Measurements from ENCODE around the gene GTPBP6. TPM values are rescaled to one million over a fixed set of nuclear protein-coding genes. Genes with fewer than 3 reads are reported as not detected.
A peak's percentile ranks its signal among the peaks of the same experiment; 100 is the strongest.

The GTPBP6 gene
- total RNA-seq, 3 donors from 2014 or later (not counting 1 experiment from before 2014, with no cell fraction given) = 46.9 to 62.8 (median 49.8) TPM

- Mint-ChIP-seq H3K36me3 (no peaks in the 10 kb centered on the region), H3K27ac (no peak overlapping the region), H3K9me3 (no peaks in the 10 kb centered on the region), H3K4me1 (no peaks in the 10 kb centered on the region), H3K27me3 (ENCODE audit: low read depth in 2 of 2) (no peaks in the 10 kb centered on the region), H3K4me3 (no peak overlapping the region)
- ATAC-seq (no peak), DNase-seq (peak in 1 of 2 donors; percentile 10)
- 97% methylated on average over 47 of the region's 47 CpGs for WGBS (ENCODE audit: insufficient coverage)
- intact Hi-C loops (cut with micrococcal nuclease) = no loop called here
- TF ChIP-seq CTCF (IDR thresholded peaks at IDR 0.05) = no peak
- Histone ChIP-seq H3K9me3 (ENCODE audit: control insufficient read depth, insufficient read depth, low read length) (no peaks in the 10 kb centered on the region), H3K4me3 (ENCODE audit: low read length) (no peak overlapping the region), H3K27me3 (ENCODE audit: control insufficient read depth, insufficient read depth, low read length) (peaks cover 14% of the 10 kb centered on the region), H3K4me1 (ENCODE audit: control insufficient read depth, insufficient read depth, low read length) (peaks cover 16% of the 10 kb centered on the region), H3K36me3 (ENCODE audit: control insufficient read depth, insufficient read depth, low read length) (peaks cover 3% of the 10 kb centered on the region), H3K27ac (ENCODE audit: low read length) (no peak overlapping the region)
Observed at GRCh38 chrX:334971-335757, 16.6 kb upstream of the GTPBP6 start.

DNA sequence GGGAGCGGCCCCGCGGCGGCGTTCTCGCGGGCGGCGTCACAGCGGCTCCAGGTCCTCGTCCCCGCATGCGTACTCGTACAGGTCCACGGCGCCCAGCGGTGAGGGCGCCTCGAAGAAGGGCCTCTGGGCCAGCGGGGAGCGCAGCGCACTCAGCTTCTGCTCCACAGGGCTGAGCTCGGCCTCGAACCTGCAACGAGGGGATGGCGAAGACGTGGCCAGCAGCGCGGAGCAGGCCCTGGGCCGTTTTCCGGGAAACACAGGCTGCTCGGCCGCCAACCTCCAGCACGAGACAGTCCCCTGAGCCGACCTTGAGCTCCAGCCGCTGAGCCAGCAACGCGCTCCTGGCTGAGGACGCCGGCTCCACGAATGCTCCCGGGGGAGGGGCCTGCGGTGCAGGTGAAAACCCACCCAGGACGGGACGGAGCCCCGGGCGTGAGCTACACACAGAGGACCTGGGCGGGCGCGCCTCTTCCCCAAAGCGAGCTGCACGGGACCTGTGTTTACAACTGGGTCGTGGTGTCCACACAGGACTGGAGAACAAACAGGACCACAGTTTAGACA lies 15.8 kb upstream of the GTPBP6 start:
- H3K4me1 Mint-ChIP-seq = no peaks in the 10 kb centered on the region
- no peak for TF ChIP-seq CTCF (IDR thresholded peaks at IDR 0.05)
- no peak for ATAC-seq
- no peaks in the 10 kb centered on the region for H3K9me3 Mint-ChIP-seq
- no peak for DNase-seq
- no peaks in the 10 kb centered on the region for H3K27me3 Mint-ChIP-seq (ENCODE audit: low read depth in 2 of 2)
- WGBS (ENCODE audit: insufficient coverage) = 97% methylated on average over 53 of the region's 53 CpGs
- H3K9me3 ChIP-seq (ENCODE audit: control insufficient read depth, insufficient read depth, low read length) = no peaks in the 10 kb centered on the region
- no peaks in the 10 kb centered on the region for H3K36me3 Mint-ChIP-seq
- peaks cover 3% of the 10 kb centered on the region for H3K36me3 ChIP-seq (ENCODE audit: control insufficient read depth, insufficient read depth, low read length)
- H3K4me3 ChIP-seq (ENCODE audit: low read length) = no peak overlapping the region
- no peak overlapping the region for H3K4me3 Mint-ChIP-seq
- H3K27ac ChIP-seq (ENCODE audit: low read length) = no peak overlapping the region
- no peak overlapping the region for H3K27ac Mint-ChIP-seq
- H3K4me1 ChIP-seq (ENCODE audit: control insufficient read depth, insufficient read depth, low read length) = peaks cover 16% of the 10 kb centered on the region
- H3K27me3 ChIP-seq (ENCODE audit: control insufficient read depth, insufficient read depth, low read length) = peaks cover 14% of the 10 kb centered on the region
- intact Hi-C loops (cut with micrococcal nuclease) = no loop called here

DNA sequence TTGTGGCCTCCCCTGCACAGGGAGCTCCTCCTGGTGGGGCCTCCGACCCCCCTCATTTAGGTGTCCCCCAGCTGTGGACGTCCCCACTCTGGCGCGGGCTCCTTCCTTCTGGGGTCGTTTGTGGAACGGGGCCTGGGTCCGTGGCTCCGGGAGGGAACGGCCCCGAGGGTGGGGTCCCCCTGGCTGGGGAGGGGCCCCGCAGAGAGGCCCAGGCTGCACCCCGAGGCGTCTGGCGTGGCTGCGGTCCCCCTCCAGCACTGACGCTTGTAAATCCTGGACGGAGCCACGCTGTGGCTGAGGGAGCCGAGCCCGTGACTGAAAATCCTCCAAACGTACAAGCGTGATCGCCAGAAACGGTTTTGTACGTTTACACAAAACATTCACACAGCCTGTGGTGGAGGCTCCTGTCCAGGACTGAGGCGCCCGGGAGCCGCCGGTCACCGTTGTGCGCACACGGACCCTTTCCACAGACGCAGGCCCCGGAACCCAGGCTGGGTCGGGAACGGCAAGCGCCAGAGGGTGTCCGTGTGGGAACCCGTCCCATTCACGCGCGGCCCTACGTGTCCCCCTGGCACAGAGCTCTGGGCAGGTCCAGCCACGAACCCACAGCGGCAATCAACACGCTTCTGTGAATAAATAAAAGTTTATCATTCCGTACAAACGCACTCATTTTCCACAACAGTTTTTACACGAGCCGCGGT lies 15.2 kb upstream of the GTPBP6 start:
- Histone ChIP-seq H3K9me3 (ENCODE audit: control insufficient read depth, insufficient read depth, low read length) (no peaks in the 10 kb centered on the region), H3K4me1 (ENCODE audit: control insufficient read depth, insufficient read depth, low read length) (peaks cover 16% of the 10 kb centered on the region), H3K27ac (ENCODE audit: low read length) (no peak overlapping the region), H3K4me3 (ENCODE audit: low read length) (no peak overlapping the region), H3K27me3 (ENCODE audit: control insufficient read depth, insufficient read depth, low read length) (peaks cover 14% of the 10 kb centered on the region), H3K36me3 (ENCODE audit: control insufficient read depth, insufficient read depth, low read length) (peaks cover 3% of the 10 kb centered on the region)
- Mint-ChIP-seq H3K9me3 (no peaks in the 10 kb centered on the region), H3K27ac (no peak overlapping the region), H3K4me3 (no peak overlapping the region), H3K36me3 (no peaks in the 10 kb centered on the region), H3K27me3 (ENCODE audit: low read depth in 2 of 2) (no peaks in the 10 kb centered on the region), H3K4me1 (no peaks in the 10 kb centered on the region)
- no peak for ATAC-seq
- 94% methylated on average over 51 of the region's 51 CpGs for WGBS (ENCODE audit: insufficient coverage)
- intact Hi-C loops (cut with micrococcal nuclease) = no loop called here
- no peak for DNase-seq
- TF ChIP-seq CTCF (IDR thresholded peaks at IDR 0.05) = no peak
